HepG2 (cell line): ENCODE results near the gene TCFL5. TPM values are rescaled to one million over a fixed set of nuclear protein-coding genes. Genes with fewer than 3 reads are reported as not detected.

Source experiments
- ETS1 ChIP-seq: sonication (generic); formaldehyde crosslinking; IDR thresholded peaks from 2 replicates; pipeline ENCODE4 v1.4.0; 2020; ENCODE audit warnings: missing genetic modification reagents
- FOXA1 ChIP-seq, 2 experiments: fragments of 450-650 bp in 1 of 2; sonication (generic) in 1 of 2; formaldehyde crosslinking in 1 of 2; IDR thresholded peaks; 2 replicates each; pipeline versions ENCODE4 v1.4.0 to v1.6.1; 2016 to 2020; ENCODE audit warnings: missing genetic modification reagents in 1 of 2
- GABPB1 ChIP-seq: IDR thresholded peaks from 2 replicates; pipeline ENCODE4 v1.6.1; 2016; ENCODE audit warnings: mild to moderate bottlenecking, missing genetic modification reagents, moderate library complexity, missing compliant biosample characterization
- GATAD1 ChIP-seq: IDR thresholded peaks from 2 replicates; pipeline ENCODE4 v1.6.1; 2016; ENCODE audit warnings: missing genetic modification reagents, missing compliant biosample characterization
- HCFC1 ChIP-seq: fragments of 150-350 bp; IDR thresholded peaks from 2 replicates; pipeline ENCODE4 v1.6.1; 2014; ENCODE audit warnings: low read depth, low read length
- HES4 ChIP-seq: sonication (generic); formaldehyde crosslinking; IDR thresholded peaks from 2 replicates; pipeline ENCODE4 v1.9.0; 2021; ENCODE audit warnings: mild to moderate bottlenecking, missing genetic modification reagents, borderline replicate concordance
- POGZ ChIP-seq: sonication (generic); formaldehyde crosslinking; IDR thresholded peaks from 2 replicates; pipeline ENCODE4 v1.4.0; 2020; ENCODE audit warnings: mild to moderate bottlenecking, missing genetic modification reagents
- SKI ChIP-seq: fragments of 450-650 bp; IDR thresholded peaks from one replicate; pipeline ENCODE4 v1.6.1; 2018; ENCODE audit warnings: mild to moderate bottlenecking; ENCODE audit not compliant: partially characterized antibody
- SMARCC2 ChIP-seq: fragments of 450-650 bp; IDR thresholded peaks from 2 replicates; pipeline ENCODE4 v1.6.1; 2017; ENCODE audit warnings: antibody characterized with exemption, mild to moderate bottlenecking
- SP140L ChIP-seq: sonication (generic); formaldehyde crosslinking; IDR thresholded peaks from 2 replicates; pipeline ENCODE4 v1.4.0; 2020; ENCODE audit warnings: missing genetic modification reagents, borderline replicate concordance
- SP4 ChIP-seq: sonication (generic); formaldehyde crosslinking; IDR thresholded peaks from 2 replicates; pipeline ENCODE4 v1.8.1; 2023; ENCODE audit warnings: mild to moderate bottlenecking, missing genetic modification reagents
- SRSF9 ChIP-seq: fragments of 200-400 bp; formaldehyde crosslinking; IDR thresholded peaks from 2 replicates; pipeline ENCODE4 v1.6.1; 2018; ENCODE audit warnings: borderline replicate concordance, mild to moderate bottlenecking, low read depth, low read length; ENCODE audit not compliant: insufficient read depth, poor library complexity, severe bottlenecking
- YEATS2 ChIP-seq: sonication (generic); formaldehyde crosslinking; IDR thresholded peaks from 2 replicates; pipeline ENCODE4 v1.4.0; 2020; ENCODE audit warnings: missing genetic modification reagents, borderline replicate concordance
- ZNF3 ChIP-seq: IDR thresholded peaks from 2 replicates; pipeline ENCODE4 v1.7.0; 2017; ENCODE audit warnings: inconsistent platforms
- ZNF772 ChIP-seq: sonication (generic); formaldehyde crosslinking; IDR thresholded peaks from 2 replicates; pipeline ENCODE4 v1.5.0; 2020; ENCODE audit warnings: mild to moderate bottlenecking, missing genetic modification reagents
- polyA plus RNA-seq, 8 experiments: library from polyadenylated mRNA; depleted of rRNA in 3 of 8; stranded (reverse) in 7 of 8; unstranded in 1 of 8; fragments of >200 nt; fragmentation: Illumina TruSeq in 4 of 8; extraction: Trizol in 4 of 8; gene quantifications; 2 replicates each; pipeline versions ENCODE4 v1.2.1 to v1.2.3, GENCODE V29; 2011 to 2016; ENCODE audit warnings: low read depth in 4 of 8, missing spikeins in 1 of 8, mixed read lengths in 1 of 8; ENCODE audit not compliant: insufficient read depth in 1 of 8
- total RNA-seq, 5 experiments: library from RNA; depleted of rRNA; stranded (reverse); fragments of >200 nt; fragmentation: Illumina TruSeq; extraction: Trizol; gene quantifications; 2 replicates each; pipeline ENCODE4 v1.2.3, GENCODE V29; 2016; ENCODE audit warnings: low read depth in 1 of 5
- TF ChIP-seq, protein P1 (sequence below): sonication (generic); formaldehyde crosslinking; IDR thresholded peaks from 2 replicates; pipeline ENCODE4 v1.5.0; 2020; ENCODE audit warnings: mild to moderate bottlenecking, low read depth, missing genetic modification reagents, borderline replicate concordance
- TF ChIP-seq, protein P2 (sequence below): sonication (generic); formaldehyde crosslinking; IDR thresholded peaks from 2 replicates; pipeline ENCODE4 v1.9.0; 2021; ENCODE audit warnings: missing genetic modification reagents, borderline replicate concordance

The TCFL5 gene
- total and polyA plus RNA-seq, 2 of the 13 experiments (the other 11 are each of a cell fraction or from before 2014, with no cell fraction given), result 14.8 to 20.0 TPM

DNA sequence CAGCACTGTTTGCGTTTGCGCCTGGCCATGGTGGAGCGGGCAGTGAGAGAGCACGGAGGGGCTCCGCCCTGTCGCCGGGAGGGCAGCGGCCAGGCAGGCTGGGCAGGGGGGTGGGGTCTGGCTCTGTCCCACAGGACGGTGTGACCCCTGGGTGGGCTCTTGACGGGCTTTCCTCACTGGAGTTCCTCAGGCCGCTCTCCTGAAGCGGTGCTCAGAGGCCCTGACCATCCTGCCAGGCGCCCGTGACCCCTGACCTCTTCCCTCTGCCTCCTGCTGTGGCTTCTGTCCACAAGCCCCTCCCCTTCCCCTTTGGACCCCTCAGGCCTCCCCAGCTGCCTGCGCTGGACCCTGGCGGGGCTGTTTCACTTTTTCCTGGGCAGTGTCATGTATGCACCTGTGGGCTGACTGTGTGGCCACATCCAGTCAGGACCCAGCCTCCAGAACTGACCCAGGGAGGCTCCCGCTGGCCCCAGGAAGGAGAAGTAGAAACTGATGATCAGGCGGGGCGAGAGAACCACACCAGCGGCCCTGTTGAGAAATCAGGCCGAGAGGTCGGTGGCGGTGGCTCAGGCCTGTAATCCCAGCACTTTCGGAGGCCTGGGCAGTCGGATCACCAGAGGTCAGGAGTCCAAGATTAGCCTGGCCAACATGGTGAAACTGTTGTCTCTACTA lies 55.8 kb downstream of the TCFL5 start (continued):
- TF ChIP-seq, protein P1, sequence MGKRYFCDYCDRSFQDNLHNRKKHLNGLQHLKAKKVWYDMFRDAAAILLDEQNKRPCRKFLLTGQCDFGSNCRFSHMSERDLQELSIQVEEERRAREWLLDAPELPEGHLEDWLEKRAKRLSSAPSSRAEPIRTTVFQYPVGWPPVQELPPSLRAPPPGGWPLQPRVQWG (CRISPR knock-in tag), result 0 out of 2 replicates have a peak, but pooled peaks have one; percentile 76
- peak; percentile 88; the same call in 1 of the 2 replicates for TF ChIP-seq YEATS2 (CRISPR knock-in tag)
- TF ChIP-seq ZNF772 (CRISPR knock-in tag), result peak; percentile 84
- TF ChIP-seq SP4 (CRISPR knock-in tag), result peak; percentile 70; the same call in 1 of the 2 replicates
- no peak for TF ChIP-seq POGZ (CRISPR knock-in tag)
- TF ChIP-seq ETS1 (CRISPR knock-in tag), result peak; percentile 78; the same call in 1 of the 2 replicates
- TF ChIP-seq SKI, result peak; percentile 47
- TF ChIP-seq SP140L, result no peak
- TF ChIP-seq SRSF9, result no peak
- TF ChIP-seq, protein P2, sequence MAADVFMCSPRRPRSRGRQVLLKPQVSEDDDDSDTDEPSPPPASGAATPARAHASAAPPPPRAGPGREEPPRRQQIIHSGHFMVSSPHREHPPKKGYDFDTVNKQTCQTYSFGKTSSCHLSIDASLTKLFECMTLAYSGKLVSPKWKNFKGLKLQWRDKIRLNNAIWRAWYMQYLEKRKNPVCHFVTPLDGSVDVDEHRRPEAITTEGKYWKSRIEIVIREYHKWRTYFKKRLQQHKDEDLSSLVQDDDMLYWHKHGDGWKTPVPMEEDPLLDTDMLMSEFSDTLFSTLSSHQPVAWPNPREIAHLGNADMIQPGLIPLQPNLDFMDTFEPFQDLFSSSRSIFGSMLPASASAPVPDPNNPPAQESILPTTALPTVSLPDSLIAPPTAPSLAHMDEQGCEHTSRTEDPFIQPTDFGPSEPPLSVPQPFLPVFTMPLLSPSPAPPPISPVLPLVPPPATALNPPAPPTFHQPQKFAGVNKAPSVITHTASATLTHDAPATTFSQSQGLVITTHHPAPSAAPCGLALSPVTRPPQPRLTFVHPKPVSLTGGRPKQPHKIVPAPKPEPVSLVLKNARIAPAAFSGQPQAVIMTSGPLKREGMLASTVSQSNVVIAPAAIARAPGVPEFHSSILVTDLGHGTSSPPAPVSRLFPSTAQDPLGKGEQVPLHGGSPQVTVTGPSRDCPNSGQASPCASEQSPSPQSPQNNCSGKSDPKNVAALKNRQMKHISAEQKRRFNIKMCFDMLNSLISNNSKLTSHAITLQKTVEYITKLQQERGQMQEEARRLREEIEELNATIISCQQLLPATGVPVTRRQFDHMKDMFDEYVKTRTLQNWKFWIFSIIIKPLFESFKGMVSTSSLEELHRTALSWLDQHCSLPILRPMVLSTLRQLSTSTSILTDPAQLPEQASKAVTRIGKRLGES (CRISPR knock-in tag), result 0 out of 2 replicates have a peak, but pooled peaks have one; percentile 77
- no peak for TF ChIP-seq ZNF3
- TF ChIP-seq HES4 (CRISPR knock-in tag), result no peak; the same call in none of the 2 replicates
- peak; percentile 87 for TF ChIP-seq GABPB1 (CRISPR knock-in tag)
- TF ChIP-seq SMARCC2, result no peak
- TF ChIP-seq GATAD1, result peak; percentile 76; the same call in 1 of the 2 replicates
- no peak for TF ChIP-seq HCFC1
- no peak for TF ChIP-seq FOXA1 (IDR thresholded peaks at IDR 0.05)
- peak; percentile 95 for TF ChIP-seq FOXA1 (CRISPR knock-in tag; IDR thresholded peaks at IDR 0.05)
